SU-DHL-6 (cell line): ENCODE results near the gene RASSF3.

Experiments used
- H2AFZ ChIP-seq: fragments of 200-600 bp; sonication (generic); 2 replicates; pipeline ENCODE4 v1.6.1; 2014; ENCODE audit warnings: low read depth, mild to moderate bottlenecking, moderate library complexity, mixed read lengths, antibody characterized with exemption, low read length; ENCODE audit not compliant: severe bottlenecking
- H3F3A ChIP-seq: fragments of 200-600 bp; shearing (Covaris generic); 2 replicates; pipeline ENCODE4 v1.6.0; 2016; ENCODE audit warnings: antibody characterized with exemption, mild to moderate bottlenecking; ENCODE audit not compliant: insufficient read depth
- H3K27ac ChIP-seq: fragments of 200-600 bp; sonication (generic); 2 replicates; pipeline ENCODE4 v1.5.1; 2016; ENCODE audit warnings: low read depth, mild to moderate bottlenecking, low read length, moderate library complexity, mixed read lengths
- H3K27me3 ChIP-seq: fragments of 200-600 bp; sonication (generic), shearing (Covaris generic); 2 replicates; pipeline ENCODE4 v1.6.0; 2014; ENCODE audit warnings: mild to moderate bottlenecking, low read length
- H3K36me3 ChIP-seq: fragments of 200-600 bp; sonication (generic); 2 replicates; pipeline ENCODE4 v1.6.1; 2014; ENCODE audit warnings: mild to moderate bottlenecking, low read length, mixed read lengths
- H3K4me2 ChIP-seq: fragments of 300-600, 200-600 bp; shearing (Covaris generic), sonication (generic); 2 replicates; pipeline ENCODE4 v1.6.0; 2014; ENCODE audit warnings: low read length, low read depth, mild to moderate bottlenecking; ENCODE audit not compliant: poor library complexity, severe bottlenecking
- H3K4me3 ChIP-seq: fragments of 200-600 bp; sonication (generic); 2 replicates; pipeline ENCODE4 v1.5.1; 2014; ENCODE audit warnings: antibody characterized with exemption, low read length, mild to moderate bottlenecking, mixed read lengths; ENCODE audit not compliant: insufficient read depth, poor library complexity, severe bottlenecking
- H3K79me2 ChIP-seq: fragments of 200-600 bp; sonication (generic); 2 replicates; pipeline ENCODE4 v1.6.1; 2014; ENCODE audit warnings: mild to moderate bottlenecking, low read length, moderate library complexity; ENCODE audit not compliant: insufficient read depth
- H3K9ac ChIP-seq: fragments of 200-600 bp; sonication (generic); 2 replicates; pipeline ENCODE4 v1.7.0; 2014; ENCODE audit warnings: mild to moderate bottlenecking, low read length
- H3K9me2 ChIP-seq: fragments of 200-600 bp; sonication (generic); replicated peaks from 2 replicates; pipeline ENCODE4 v1.6.1; 2014; ENCODE audit warnings: low read length; ENCODE audit not compliant: insufficient read depth
- H3K9me3 ChIP-seq: fragments of 200-600 bp; sonication (generic); 2 replicates; pipeline ENCODE4 v1.6.1; 2014; ENCODE audit warnings: low read length, mixed read lengths; ENCODE audit not compliant: insufficient read depth
- H4K20me1 ChIP-seq: fragments of 200-600 bp; sonication (generic); 2 replicates; pipeline ENCODE4 v1.6.1; 2014; ENCODE audit warnings: low read depth, mild to moderate bottlenecking, antibody characterized with exemption, low read length, moderate library complexity, mixed read lengths
- EZH2phosphoT487 ChIP-seq: fragments of 200-600 bp; sonication (generic), shearing (Covaris generic); conservative IDR thresholded peaks from 2 replicates; pipeline ENCODE4 v1.6.1; 2018; ENCODE audit warnings: mild to moderate bottlenecking, antibody characterized with exemption, low read length, moderate library complexity, mixed read lengths
- TF ChIP-seq, protein P1 (sequence below): fragments of 200-600 bp; sonication (generic); IDR thresholded peaks from one replicate; pipeline ENCODE4 v1.5.1; 2017; ENCODE audit warnings: antibody characterized with exemption, mild to moderate bottlenecking, low read length, moderate library complexity; ENCODE audit not compliant: insufficient read depth, poor library complexity, severe bottlenecking

The RASSF3 gene

GRCh38 chr12:64716371-64716770, 106.1 kb downstream of the RASSF3 start:
- no peaks in the 10 kb centered on the region for H3K9me2 ChIP-seq
- H3K4me2 ChIP-seq = no peak overlapping the region
- H3K36me3 ChIP-seq = no peaks in the 10 kb centered on the region
- no peak for TF ChIP-seq EZH2phosphoT487
- TF ChIP-seq, protein P1, sequence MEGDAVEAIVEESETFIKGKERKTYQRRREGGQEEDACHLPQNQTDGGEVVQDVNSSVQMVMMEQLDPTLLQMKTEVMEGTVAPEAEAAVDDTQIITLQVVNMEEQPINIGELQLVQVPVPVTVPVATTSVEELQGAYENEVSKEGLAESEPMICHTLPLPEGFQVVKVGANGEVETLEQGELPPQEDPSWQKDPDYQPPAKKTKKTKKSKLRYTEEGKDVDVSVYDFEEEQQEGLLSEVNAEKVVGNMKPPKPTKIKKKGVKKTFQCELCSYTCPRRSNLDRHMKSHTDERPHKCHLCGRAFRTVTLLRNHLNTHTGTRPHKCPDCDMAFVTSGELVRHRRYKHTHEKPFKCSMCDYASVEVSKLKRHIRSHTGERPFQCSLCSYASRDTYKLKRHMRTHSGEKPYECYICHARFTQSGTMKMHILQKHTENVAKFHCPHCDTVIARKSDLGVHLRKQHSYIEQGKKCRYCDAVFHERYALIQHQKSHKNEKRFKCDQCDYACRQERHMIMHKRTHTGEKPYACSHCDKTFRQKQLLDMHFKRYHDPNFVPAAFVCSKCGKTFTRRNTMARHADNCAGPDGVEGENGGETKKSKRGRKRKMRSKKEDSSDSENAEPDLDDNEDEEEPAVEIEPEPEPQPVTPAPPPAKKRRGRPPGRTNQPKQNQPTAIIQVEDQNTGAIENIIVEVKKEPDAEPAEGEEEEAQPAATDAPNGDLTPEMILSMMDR = no peak
- no peak overlapping the region for H2AFZ ChIP-seq
- H3K4me3 ChIP-seq = no peak overlapping the region
- no peaks in the 10 kb centered on the region for H3K9me3 ChIP-seq
- no peaks in the 10 kb centered on the region for H3K27me3 ChIP-seq
- H3K79me2 ChIP-seq = no peaks in the 10 kb centered on the region
- no peak overlapping the region for H3K27ac ChIP-seq
- no peaks in the 10 kb centered on the region for H3F3A ChIP-seq
- no peaks in the 10 kb centered on the region for H4K20me1 ChIP-seq
- H3K9ac ChIP-seq = no peak overlapping the region

- no peaks in the 10 kb centered on the region for H3K9me3 ChIP-seq
- no peak overlapping the region for H2AFZ ChIP-seq
- no peaks in the 10 kb centered on the region for H3K9me2 ChIP-seq
- no peaks in the 10 kb centered on the region for H3F3A ChIP-seq
- no peak overlapping the region for H3K27ac ChIP-seq
- H3K36me3 ChIP-seq = no peaks in the 10 kb centered on the region
- no peak overlapping the region for H3K4me2 ChIP-seq
- H3K27me3 ChIP-seq = no peaks in the 10 kb centered on the region
- H4K20me1 ChIP-seq = no peaks in the 10 kb centered on the region
- H3K79me2 ChIP-seq = no peaks in the 10 kb centered on the region
- no peak overlapping the region for H3K4me3 ChIP-seq
- TF ChIP-seq EZH2phosphoT487 = no peak
- TF ChIP-seq, protein P1 = no peak
- H3K9ac ChIP-seq = no peak overlapping the region
Observed at GRCh38 chr12:64716839-64717455, 106.7 kb downstream of the RASSF3 start.

- Histone ChIP-seq H3K79me2 (no peaks in the 10 kb centered on the region), H3K27me3 (no peaks in the 10 kb centered on the region), H3K9me3 (no peaks in the 10 kb centered on the region), H4K20me1 (no peaks in the 10 kb centered on the region), H2AFZ (no peak overlapping the region), H3K4me3 (no peak overlapping the region), H3K9ac (no peak overlapping the region), H3F3A (no peaks in the 10 kb centered on the region), H3K36me3 (no peaks in the 10 kb centered on the region), H3K4me2 (no peak overlapping the region), H3K9me2 (no peaks in the 10 kb centered on the region), H3K27ac (no peak overlapping the region)
- TF ChIP-seq EZH2phosphoT487 = no peak
- TF ChIP-seq, protein P1 = no peak
Observed at GRCh38 chr12:64718649-64719048, 108.4 kb downstream of the RASSF3 start.
